Retina (tissue), 1 donor: ENCODE results near the gene TM9SF3.
A peak's percentile ranks its signal among the peaks of the same experiment; 100 is the strongest.

Experiments
- DNase-seq: peaks from one replicate; pipeline ENCODE4 v3.0.0-alpha.2; 2016

Gene TM9SF3

GRCh38 chr10:96586419-96587263, at the start of gene TM9SF3:
TSS of gene TM9SF3 (minus strand) at chr10:96587012. CDS start at chr10:96586835, 177 bp downstream.
- DNase-seq = peak; percentile 88

- DNase-seq = no peak
Observed at GRCh38 chr10:96636551-96636950, 49.7 kb upstream of the TM9SF3 start.

- no peak for DNase-seq
Observed at GRCh38 chr10:96632974-96633710, 46.3 kb upstream of the TM9SF3 start.

- DNase-seq = no peak
Observed at GRCh38 chr10:96627292-96627691, 40.5 kb upstream of the TM9SF3 start.

- no peak for DNase-seq
Observed at GRCh38 chr10:96626795-96627194, 40.0 kb upstream of the TM9SF3 start.

- DNase-seq = no peak
Observed at GRCh38 chr10:96625173-96625572, 38.4 kb upstream of the TM9SF3 start.

- no peak for DNase-seq
Observed at GRCh38 chr10:96622013-96622787, 35.4 kb upstream of the TM9SF3 start.

GRCh38 chr10:96619796-96620773, 33.3 kb upstream of the TM9SF3 start:
- DNase-seq = no peak

GRCh38 chr10:96619120-96619519, 32.3 kb upstream of the TM9SF3 start:
- DNase-seq = no peak

- DNase-seq = peak; percentile 34
Observed at GRCh38 chr10:96618653-96619052, 31.8 kb upstream of the TM9SF3 start.

- no peak for DNase-seq
Observed at GRCh38 chr10:96616961-96617360, 30.1 kb upstream of the TM9SF3 start.

GRCh38 chr10:96614515-96614914, 27.7 kb upstream of the TM9SF3 start:
- no peak for DNase-seq

- no peak for DNase-seq
Observed at GRCh38 chr10:96613576-96613975, 26.8 kb upstream of the TM9SF3 start.

GRCh38 chr10:96612055-96612830, 25.4 kb upstream of the TM9SF3 start:
- DNase-seq = no peak

- no peak for DNase-seq
Observed at GRCh38 chr10:96610817-96611216, 24.0 kb upstream of the TM9SF3 start.

- DNase-seq = no peak
Observed at GRCh38 chr10:96609510-96609909, 22.7 kb upstream of the TM9SF3 start.

- DNase-seq = no peak
Observed at GRCh38 chr10:96608805-96609204, 22.0 kb upstream of the TM9SF3 start.

- no peak for DNase-seq
Observed at GRCh38 chr10:96608262-96608661, 21.4 kb upstream of the TM9SF3 start.

GRCh38 chr10:96606946-96607345, 20.1 kb upstream of the TM9SF3 start:
- no peak for DNase-seq

- no peak for DNase-seq
Observed at GRCh38 chr10:96606216-96606615, 19.4 kb upstream of the TM9SF3 start.

GRCh38 chr10:96600337-96600736, 13.5 kb upstream of the TM9SF3 start:
- no peak for DNase-seq
